HCT116 (cell line): ENCODE measurements around the gene KAT6B. TPM values are rescaled to one million over a fixed set of nuclear protein-coding genes. Genes with fewer than 3 reads are reported as not detected.

Experiments used
- ATAC-seq: fragments of 200-7000 bp; cut with Tn5 transposase; 2 replicates; pipeline ENCODE4 v1.9.1; 2020; ENCODE audit warnings: mild to moderate bottlenecking, moderate library complexity
- BruUV-seq: library from RNA; stranded (reverse); fragments of 400-500 nt; replicated peaks from 2 replicates; lab custom pipeline; 2021; lab: Mats Ljungman, UMichigan
- CTCF ChIA-PET: fragments of 300-600 bp; sonication (Branson Sonifier 250); formaldehyde crosslinking; loops from one replicate; lab custom pipeline; 2021; ENCODE audit warnings: antibody characterized with exemption; lab: Charles Lee
- POLR2A ChIA-PET: fragments of 300-600, 350-600 bp; sonication (Branson Sonifier 250); formaldehyde crosslinking; loops from one replicate; lab custom pipeline; 2021; ENCODE audit warnings: antibody characterized with exemption; lab: Charles Lee
- RAD21 ChIA-PET, 2 experiments: fragments of 300-600 bp; sonication (Branson Sonifier 250); formaldehyde crosslinking; loops; one replicate each; lab custom pipeline; 2023; ENCODE audit warnings: low total read pairs in 2 of 2; ENCODE audit not compliant: uncharacterized antibody in 2 of 2, unreplicated experiment in 2 of 2, low non-redundant PET in 1 of 2; lab: Charles Lee
- DNase-seq: peaks from one replicate; pipeline ENCODE4 v3.0.0-alpha.2; 2010; ENCODE audit warnings: low read depth, low spot score
- H2AFZ ChIP-seq: fragments of 200-600 bp; shearing (Covaris generic), sonication (generic); 2 replicates; pipeline ENCODE4 v1.6.1; 2017; ENCODE audit warnings: low read depth, mixed run types, mixed read lengths, antibody characterized with exemption, low read length; ENCODE audit not compliant: poor library complexity, severe bottlenecking
- H3K27ac ChIP-seq: 2 replicates; pipeline ENCODE4 v1.5.1; 2012; ENCODE audit warnings: low read depth, low read length
- H3K27me3 ChIP-seq: fragments of 200-600 bp; sonication (generic); 2 replicates; pipeline ENCODE4 v1.6.1; 2016; ENCODE audit warnings: mixed run types, low read length, mixed read lengths; ENCODE audit not compliant: insufficient read depth
- H3K36me3 ChIP-seq, 2 experiments: fragments of 200-500 bp in 1 of 2; fragments of 200-600 bp in 1 of 2; sonication (Bioruptor generic) in 1 of 2; sonication (generic) in 1 of 2; 2 replicates each; pipeline versions ENCODE4 v1.5.1 to v1.6.1; 2014 to 2016; ENCODE audit warnings: low read length in 2 of 2, inconsistent platforms in 1 of 2, mixed read lengths in 1 of 2, mixed run types in 1 of 2; ENCODE audit not compliant: insufficient read depth in 2 of 2, control insufficient read depth in 1 of 2
- H3K4me1 ChIP-seq, 2 experiments: fragments of 200-600 bp in 1 of 2; sonication (generic) in 1 of 2; 2 replicates each; pipeline versions ENCODE4 v1.5.1 to v1.6.1; 2012 to 2017; ENCODE audit warnings: low read length in 2 of 2, inconsistent platforms in 1 of 2, mild to moderate bottlenecking in 1 of 2, mixed read lengths in 1 of 2, mixed run types in 1 of 2, moderate library complexity in 1 of 2; ENCODE audit not compliant: insufficient read depth in 2 of 2, control insufficient read depth in 1 of 2
- H3K4me2 ChIP-seq: fragments of 200-600 bp; sonication (generic); 2 replicates; pipeline ENCODE4 v1.6.1; 2017; ENCODE audit warnings: mixed run types, low read length, mixed read lengths
- H3K4me3 ChIP-seq, 2 experiments: fragments of 200-600 bp in 1 of 2; sonication (generic) in 1 of 2; replicated peaks in 1 of 2; 2 replicates each; pipeline ENCODE4 v1.5.1; 2011 to 2016; ENCODE audit warnings: low read length in 2 of 2, control low read depth in 1 of 2, low read depth in 1 of 2, mild to moderate bottlenecking in 1 of 2, mixed read lengths in 1 of 2, mixed run types in 1 of 2
- H3K79me2 ChIP-seq: fragments of 200-600 bp; sonication (generic); 2 replicates; pipeline ENCODE4 v1.6.1; 2017; ENCODE audit warnings: mild to moderate bottlenecking, mixed run types, low read length, moderate library complexity, mixed read lengths; ENCODE audit not compliant: insufficient read depth
- H3K9ac ChIP-seq: fragments of 200-600 bp; sonication (generic); 2 replicates; pipeline ENCODE4 v1.6.1; 2016; ENCODE audit warnings: low read length, mixed read lengths
- H3K9me2 ChIP-seq: fragments of 200-600 bp; sonication (generic), shearing (Covaris generic); 2 replicates; pipeline ENCODE4 v1.6.1; 2017; ENCODE audit warnings: mixed run types, mild to moderate bottlenecking, moderate library complexity; ENCODE audit not compliant: insufficient read depth
- H3K9me3 ChIP-seq, 2 experiments: fragments of 200-500 bp in 1 of 2; fragments of 200-600 bp in 1 of 2; sonication (Bioruptor generic) in 1 of 2; sonication (generic) in 1 of 2; 2 replicates each; pipeline ENCODE4 v1.6.1; 2014 to 2017; ENCODE audit warnings: low read length in 2 of 2, mixed read lengths in 2 of 2, inconsistent platforms in 1 of 2, low read depth in 1 of 2, mild to moderate bottlenecking in 1 of 2, mixed run types in 1 of 2, moderate library complexity in 1 of 2; ENCODE audit not compliant: control insufficient read depth in 1 of 2, insufficient read depth in 1 of 2
- H4K20me1 ChIP-seq: fragments of 200-600 bp; sonication (generic), shearing (Covaris generic); 2 replicates; pipeline ENCODE4 v1.6.1; 2017; ENCODE audit warnings: mixed run types, mild to moderate bottlenecking, moderate library complexity; ENCODE audit not compliant: insufficient read depth
- CBX3 ChIP-seq: IDR thresholded peaks from 2 replicates; pipeline ENCODE4 v1.6.1; 2012; ENCODE audit warnings: low read depth
- EGR1 ChIP-seq: IDR thresholded peaks from 2 replicates; pipeline ENCODE4 v1.6.1; 2012; ENCODE audit warnings: low read depth
- ELF1 ChIP-seq: IDR thresholded peaks from 2 replicates; pipeline ENCODE4 v1.6.1; 2012; ENCODE audit warnings: low read depth, borderline replicate concordance
- EZH2 ChIP-seq: fragments of 200-600 bp; sonication (generic); IDR thresholded peaks from 2 replicates; pipeline ENCODE4 v1.6.1; 2017; ENCODE audit warnings: antibody characterized with exemption, mixed run types
- EZH2phosphoT487 ChIP-seq: fragments of 200-600 bp; IDR thresholded peaks from 2 replicates; pipeline ENCODE4 v1.6.1; 2018; ENCODE audit warnings: antibody characterized with exemption, borderline replicate concordance
- FOSL1 ChIP-seq: IDR thresholded peaks from 2 replicates; pipeline ENCODE4 v1.6.1; 2012; ENCODE audit warnings: low read depth
- JUND ChIP-seq: IDR thresholded peaks from 2 replicates; pipeline ENCODE4 v1.6.1; 2012
- POLR2A ChIP-seq: IDR thresholded peaks from 2 replicates; pipeline ENCODE4 v1.7.0; 2011; ENCODE audit warnings: borderline replicate concordance; ENCODE audit not compliant: insufficient read depth, insufficient read length; ENCODE audit errors: extremely low read depth
- POLR2AphosphoS5 ChIP-seq: IDR thresholded peaks from 2 replicates; pipeline ENCODE4 v1.6.1; 2011; ENCODE audit warnings: mild to moderate bottlenecking, low read depth, low read length, moderate library complexity
- RAD21 ChIP-seq: IDR thresholded peaks from 2 replicates; pipeline ENCODE4 v1.6.1; 2012; ENCODE audit warnings: low read depth, mild to moderate bottlenecking
- SIN3A ChIP-seq: IDR thresholded peaks from 2 replicates; pipeline ENCODE4 v1.6.1; 2012; ENCODE audit warnings: low read depth
- SP1 ChIP-seq: IDR thresholded peaks from 2 replicates; pipeline ENCODE4 v1.6.1; 2012; ENCODE audit warnings: low read depth
- SRF ChIP-seq: IDR thresholded peaks from 2 replicates; pipeline ENCODE4 v1.6.1; 2012; ENCODE audit warnings: low read depth
- TCF7L2 ChIP-seq: IDR thresholded peaks from 2 replicates; pipeline ENCODE4 v1.7.0; 2011; ENCODE audit warnings: borderline replicate concordance, inconsistent platforms; ENCODE audit not compliant: insufficient read depth, insufficient read length; ENCODE audit errors: extremely low read depth
- ZFX ChIP-seq: fragments of 450-650 bp; IDR thresholded peaks from 2 replicates; pipeline ENCODE4 v1.6.1; 2017
- ZNF274 ChIP-seq: fragments of 200-500 bp; sonication (Bioruptor generic); IDR thresholded peaks from 2 replicates; pipeline ENCODE4 v1.6.1; 2014; ENCODE audit warnings: mild to moderate bottlenecking, low read depth, low read length, inconsistent platforms
- intact Hi-C: fragments of 100-400 bp; cut with micrococcal nuclease; formaldehyde crosslinking; loops from 2 replicates; pipeline ENCODE4 v1.10.0; 2022
- total RNA-seq: library from RNA; stranded (reverse); gene quantifications from one replicate; pipeline ENCODE4 v1.2.1, GENCODE V29; 2021; ENCODE audit not compliant: unreplicated experiment
- TF ChIP-seq, protein P1 (sequence below): IDR thresholded peaks from 2 replicates; pipeline ENCODE4 v1.6.1; 2012; ENCODE audit warnings: low read depth
- TF ChIP-seq, protein P2 (sequence below): IDR thresholded peaks from 2 replicates; pipeline ENCODE4 v1.6.1; 2012

KAT6B gene
- total RNA-seq, 1 experiment from 2014 or later: 17.8 TPM

DNA sequence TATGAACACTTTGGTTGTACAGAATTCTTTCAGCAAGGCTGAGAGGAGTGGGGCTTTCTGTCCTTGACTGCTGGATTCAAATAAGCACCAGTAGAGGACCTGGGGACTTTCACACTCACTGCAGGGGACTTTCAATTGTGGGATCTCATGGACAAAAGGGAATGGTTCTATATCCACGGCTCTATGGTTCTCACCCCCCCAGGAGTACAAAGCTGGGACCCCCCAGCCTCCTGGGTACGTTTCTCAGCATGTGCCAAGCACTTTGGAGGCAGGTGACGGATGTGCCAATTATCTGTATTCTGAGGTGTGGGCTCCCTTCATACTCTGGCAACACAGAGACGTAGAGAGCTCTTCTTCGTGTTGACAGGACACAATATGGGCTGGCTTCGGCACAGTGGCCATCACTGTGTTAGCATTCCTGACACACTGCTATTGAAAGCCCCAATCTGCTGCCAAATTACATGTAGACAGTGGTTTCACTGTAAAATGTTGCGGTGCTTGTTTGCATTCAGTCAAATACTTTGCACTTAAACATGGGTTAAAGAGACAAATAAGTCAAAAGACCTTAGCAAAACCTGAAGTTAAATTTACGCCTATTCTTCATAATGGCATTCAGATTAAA lies 192.4 kb downstream of the KAT6B start:
- no peaks in the 10 kb centered on the region for H3K36me3 ChIP-seq
- H3K4me2 ChIP-seq: no peak overlapping the region
- CTCF ChIA-PET: interaction anchor here (0.7 to 1.2 kb wide), 3 partner anchors 44 to 837 kb away, joined by 3 read pairs; no protein-coding TSS in a partner anchor
- RAD21 ChIA-PET: no interaction called here
- H3K9ac ChIP-seq: no peak overlapping the region
- no peaks in the 10 kb centered on the region for H3K27me3 ChIP-seq
- DNase-seq (no peak), ATAC-seq (no peak)
- POLR2A ChIA-PET: no interaction called here
- no peaks in the 10 kb centered on the region for H3K79me2 ChIP-seq
- intact Hi-C loops: loop anchor here (2.0 to 10.0 kb wide), 2 partner anchors 130 to 594 kb away; no protein-coding TSS in a partner anchor
- H3K4me1 ChIP-seq: no peaks in the 10 kb centered on the region
- no TSS peak for BruUV-seq
- TF ChIP-seq EZH2: no peak
- no peak for TF ChIP-seq ZFX
- TF ChIP-seq JUND: no peak
- H3K27ac ChIP-seq: no peak overlapping the region
- H3K9me2 ChIP-seq: no peaks in the 10 kb centered on the region
- H2AFZ ChIP-seq: no peak overlapping the region
- no peaks in the 10 kb centered on the region for H3K9me3 ChIP-seq
- no peak overlapping the region for H3K4me3 ChIP-seq
- H4K20me1 ChIP-seq: no peaks in the 10 kb centered on the region

DNA sequence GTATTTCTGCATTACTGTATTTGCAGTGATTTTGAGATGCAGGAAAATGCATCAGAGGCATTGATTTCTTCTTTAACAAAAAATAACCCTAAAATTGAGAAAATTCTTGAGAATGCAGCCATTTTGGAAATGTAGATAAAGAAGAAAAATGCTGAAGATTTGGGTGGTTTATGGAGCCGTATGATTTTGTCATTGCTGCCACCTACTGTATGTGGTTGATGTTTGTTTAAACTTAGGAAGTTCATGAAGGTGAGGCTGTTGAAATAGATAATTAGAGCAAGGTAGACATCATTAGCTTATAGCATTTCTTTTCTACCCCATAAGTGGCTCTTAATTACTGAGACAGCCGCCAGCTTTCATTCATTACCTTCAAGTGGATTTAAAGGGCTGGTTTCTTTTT lies 193.0 kb downstream of the KAT6B start:
- no peak overlapping the region for H3K9ac ChIP-seq
- no peak overlapping the region for H3K4me3 ChIP-seq
- intact Hi-C loops: loop anchor here (2.0 to 10.0 kb wide), 2 partner anchors 131 to 595 kb away; no protein-coding TSS in a partner anchor
- H4K20me1 ChIP-seq: no peaks in the 10 kb centered on the region
- H3K4me1 ChIP-seq: no peaks in the 10 kb centered on the region
- H2AFZ ChIP-seq: no peak overlapping the region
- no peaks in the 10 kb centered on the region for H3K79me2 ChIP-seq
- ChIA-PET RAD21 (interaction anchor here in 1 of 2 experiments (0.7 kb wide), 1 partner anchor 314 kb away, joined by 3 read pairs; no protein-coding TSS in a partner anchor), CTCF (interaction anchor here (0.6 to 1.7 kb wide), 11 partner anchors 44 to 837 kb away, joined by 3 to 8 read pairs (median 3); no protein-coding TSS in a partner anchor), POLR2A (interaction anchor here (1.2 kb wide), 1 partner anchor 16 kb away, joined by 3 read pairs; no protein-coding TSS in a partner anchor)
- no peak overlapping the region for H3K4me2 ChIP-seq
- H3K27me3 ChIP-seq: no peaks in the 10 kb centered on the region
- no peak overlapping the region for H3K27ac ChIP-seq
- DNase-seq (no peak), ATAC-seq (peak; percentile 46; the same call in 1 of the 2 replicates)
- H3K9me3 ChIP-seq: no peaks in the 10 kb centered on the region
- no peaks in the 10 kb centered on the region for H3K36me3 ChIP-seq
- no TSS peak for BruUV-seq
- H3K9me2 ChIP-seq: no peaks in the 10 kb centered on the region
- no peak for TF ChIP-seq POLR2A
- TF ChIP-seq ZNF274: no peak
- no peak for TF ChIP-seq ZFX
- TF ChIP-seq SIN3A: no peak
- TF ChIP-seq, protein P1, sequence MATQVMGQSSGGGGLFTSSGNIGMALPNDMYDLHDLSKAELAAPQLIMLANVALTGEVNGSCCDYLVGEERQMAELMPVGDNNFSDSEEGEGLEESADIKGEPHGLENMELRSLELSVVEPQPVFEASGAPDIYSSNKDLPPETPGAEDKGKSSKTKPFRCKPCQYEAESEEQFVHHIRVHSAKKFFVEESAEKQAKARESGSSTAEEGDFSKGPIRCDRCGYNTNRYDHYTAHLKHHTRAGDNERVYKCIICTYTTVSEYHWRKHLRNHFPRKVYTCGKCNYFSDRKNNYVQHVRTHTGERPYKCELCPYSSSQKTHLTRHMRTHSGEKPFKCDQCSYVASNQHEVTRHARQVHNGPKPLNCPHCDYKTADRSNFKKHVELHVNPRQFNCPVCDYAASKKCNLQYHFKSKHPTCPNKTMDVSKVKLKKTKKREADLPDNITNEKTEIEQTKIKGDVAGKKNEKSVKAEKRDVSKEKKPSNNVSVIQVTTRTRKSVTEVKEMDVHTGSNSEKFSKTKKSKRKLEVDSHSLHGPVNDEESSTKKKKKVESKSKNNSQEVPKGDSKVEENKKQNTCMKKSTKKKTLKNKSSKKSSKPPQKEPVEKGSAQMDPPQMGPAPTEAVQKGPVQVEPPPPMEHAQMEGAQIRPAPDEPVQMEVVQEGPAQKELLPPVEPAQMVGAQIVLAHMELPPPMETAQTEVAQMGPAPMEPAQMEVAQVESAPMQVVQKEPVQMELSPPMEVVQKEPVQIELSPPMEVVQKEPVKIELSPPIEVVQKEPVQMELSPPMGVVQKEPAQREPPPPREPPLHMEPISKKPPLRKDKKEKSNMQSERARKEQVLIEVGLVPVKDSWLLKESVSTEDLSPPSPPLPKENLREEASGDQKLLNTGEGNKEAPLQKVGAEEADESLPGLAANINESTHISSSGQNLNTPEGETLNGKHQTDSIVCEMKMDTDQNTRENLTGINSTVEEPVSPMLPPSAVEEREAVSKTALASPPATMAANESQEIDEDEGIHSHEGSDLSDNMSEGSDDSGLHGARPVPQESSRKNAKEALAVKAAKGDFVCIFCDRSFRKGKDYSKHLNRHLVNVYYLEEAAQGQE: no peak
- TF ChIP-seq, protein P2, sequence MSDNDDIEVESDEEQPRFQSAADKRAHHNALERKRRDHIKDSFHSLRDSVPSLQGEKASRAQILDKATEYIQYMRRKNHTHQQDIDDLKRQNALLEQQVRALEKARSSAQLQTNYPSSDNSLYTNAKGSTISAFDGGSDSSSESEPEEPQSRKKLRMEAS: no peak
- no peak for TF ChIP-seq CBX3
- no peak for TF ChIP-seq ELF1
- TF ChIP-seq SRF: no peak
- no peak for TF ChIP-seq EZH2
- TF ChIP-seq POLR2AphosphoS5: no peak
- TF ChIP-seq TCF7L2: no peak
- TF ChIP-seq EZH2phosphoT487: no peak
- TF ChIP-seq SP1: no peak
- peak; percentile 76 for TF ChIP-seq RAD21
- no peak for TF ChIP-seq FOSL1
- no peak for TF ChIP-seq EGR1
